ENCODE results near the gene DNAH6. TPM values are rescaled to one million over a fixed set of nuclear protein-coding genes. Genes with fewer than 3 reads are reported as not detected.
A peak's percentile ranks its signal among the peaks of the same experiment; 100 is the strongest.

Gene DNAH6
- total RNA-seq, 8 experiments from 2014 or later, result 0.14 to 7.4 (median 1.1) TPM

- 66 to 94% (median 83%) methylated on average over 2 to 7 of the region's 8 CpGs; no CpG with 5 or more reads in 2 of the 10 experiments for WGBS, 10 experiments
- in situ Hi-C loops (cut with MboI; ENCODE audit: low pct_unique_long_range_greater_than_20kb in 2 of 9, low sequenced_read_pairs in 9 of 9, unreplicated experiment in 9 of 9), result loop anchor here in 1 of 9 experiments (25.0 kb wide), 1 partner anchor 212 kb away; no protein-coding TSS in a partner anchor
- Histone ChIP-seq H3K27ac (no peak overlapping the region), H3K4me3 (no peak overlapping the region), H3K4me1 (replicated peaks in 1 of 2) (no peaks in the 10 kb centered on the region)
- ATAC-seq (replicated peaks in 6 of 8), result no peak
Measured at GRCh38 chr2:84849271-84849952, 333.1 kb downstream of the DNAH6 start.

DNA sequence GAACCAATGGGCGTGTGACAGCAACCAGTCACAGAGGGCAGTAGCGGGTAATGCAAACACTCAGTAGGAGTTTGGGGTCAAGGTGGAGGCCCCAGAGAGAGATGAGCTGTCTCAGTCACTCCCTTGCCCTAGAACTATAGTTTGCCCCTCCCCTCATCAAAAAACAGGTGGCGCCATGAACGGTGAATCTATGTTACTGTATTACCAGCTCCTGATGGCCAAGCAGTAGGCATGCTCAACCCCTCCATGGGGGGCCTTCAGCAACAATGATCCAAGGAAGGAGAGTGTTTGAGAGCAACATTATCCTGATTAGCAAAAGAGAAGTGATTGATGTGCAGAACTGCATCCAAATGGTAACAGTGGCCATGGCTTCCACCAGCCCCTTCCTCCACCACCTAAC is 334.2 kb downstream of the DNAH6 start:
- Histone ChIP-seq H3K4me3 (no peak overlapping the region), H3K4me1 (replicated peaks in 1 of 2) (peaks cover 0 to 1% of the 10 kb centered on the region in 2 donors), H3K27ac (no peak overlapping the region)
- ATAC-seq (replicated peaks in 6 of 8), result no peak
- in situ Hi-C loops (cut with MboI; ENCODE audit: low pct_unique_long_range_greater_than_20kb in 2 of 9, low sequenced_read_pairs in 9 of 9, unreplicated experiment in 9 of 9), result loop anchor here in 1 of 9 experiments (25.0 kb wide), 1 partner anchor 363 kb away; no protein-coding TSS in a partner anchor
- WGBS, 10 experiments, result 89 to 100% (median 96%) methylated on average over 2 to 4 of the region's 4 CpGs; no CpG with 5 or more reads in 6 of the 10 experiments

- H3K27ac ChIP-seq, result no peak overlapping the region
- WGBS, 10 experiments, result 21 to 100% (median 77%) methylated on average over 1 to 3 of the region's 3 CpGs; no CpG with 5 or more reads in 4 of the 10 experiments
- no peak for ATAC-seq (replicated peaks in 6 of 8)
- in situ Hi-C loops (cut with MboI; ENCODE audit: low pct_unique_long_range_greater_than_20kb in 2 of 9, low sequenced_read_pairs in 9 of 9, unreplicated experiment in 9 of 9), result loop anchor here in 1 of 9 experiments (25.0 kb wide), 1 partner anchor 365 kb away; no protein-coding TSS in a partner anchor
- H3K4me3 ChIP-seq, result no peak overlapping the region
- H3K4me1 ChIP-seq (replicated peaks in 1 of 2), result peaks cover 0 to 6% of the 10 kb centered on the region in 2 donors
Measured at GRCh38 chr2:84851876-84852275, 335.6 kb downstream of the DNAH6 start.

DNA sequence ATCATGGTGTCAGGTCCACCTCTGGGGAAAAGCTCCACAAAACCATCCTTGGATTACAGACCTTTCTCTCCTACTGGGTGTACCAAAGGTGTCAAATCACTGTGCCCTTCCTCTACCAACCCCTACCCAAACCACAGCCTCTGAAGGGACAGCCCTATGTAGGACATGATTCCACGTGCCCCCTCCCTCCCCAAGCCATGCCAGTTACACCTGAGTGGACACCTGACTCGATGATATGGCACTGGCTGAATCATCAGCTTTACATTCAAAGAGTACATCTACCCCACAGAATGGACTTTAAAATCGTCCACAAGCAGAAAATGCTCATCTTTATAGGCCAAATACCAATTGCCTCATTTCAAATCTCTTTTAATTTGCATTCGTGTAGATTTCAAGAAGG is 338.6 kb downstream of the DNAH6 start:
- Histone ChIP-seq H3K4me3 (no peak overlapping the region), H3K4me1 (replicated peaks in 1 of 2) (peaks cover 0 to 6% of the 10 kb centered on the region in 2 donors), H3K27ac (no peak overlapping the region)
- WGBS, 10 experiments, result 20 to 80% (median 48%) methylated on average over 1 to 3 of the region's 4 CpGs
- in situ Hi-C loops (cut with MboI; ENCODE audit: low pct_unique_long_range_greater_than_20kb in 2 of 9, low sequenced_read_pairs in 9 of 9, unreplicated experiment in 9 of 9), result loop anchor here in 1 of 9 experiments (25.0 kb wide), 1 partner anchor 368 kb away; no protein-coding TSS in a partner anchor
- ATAC-seq (replicated peaks in 6 of 8), result no peak

DNA sequence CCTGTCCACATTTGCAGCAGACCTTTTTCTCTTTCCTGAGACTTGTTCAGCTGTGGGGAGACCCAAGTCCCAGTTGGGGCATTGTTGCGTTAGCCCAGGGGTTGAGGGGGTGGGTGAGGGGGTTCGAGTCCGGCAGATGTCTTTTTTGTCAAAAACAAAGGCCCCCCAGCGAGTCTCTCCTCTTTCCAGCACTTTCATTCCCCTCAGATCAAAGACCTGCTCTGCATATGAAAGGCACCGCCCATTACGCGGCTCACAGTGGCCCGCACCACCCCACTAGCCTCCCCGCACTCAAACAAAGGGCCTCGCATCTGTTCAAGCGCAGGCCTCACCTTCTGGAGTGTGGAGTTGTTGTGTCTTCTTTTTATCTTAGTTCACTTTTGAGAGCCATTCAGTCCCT is 339.4 kb downstream of the DNAH6 start:
- ATAC-seq (replicated peaks in 6 of 8), result peak in 4 of 8 experiments; percentile 18 to 81 (median 70)
- Histone ChIP-seq H3K27ac (no peak overlapping the region), H3K4me1 (replicated peaks in 1 of 2) (peaks cover 0 to 6% of the 10 kb centered on the region in 2 donors), H3K4me3 (no peak overlapping the region)
- WGBS, 10 experiments, result 4 to 27% methylated on average over 4 to 7 of the region's 11 CpGs; no CpG with 5 or more reads in 8 of the 10 experiments
- in situ Hi-C loops (cut with MboI; ENCODE audit: low pct_unique_long_range_greater_than_20kb in 2 of 9, low sequenced_read_pairs in 9 of 9, unreplicated experiment in 9 of 9), result loop anchor here in 1 of 9 experiments (25.0 kb wide), 1 partner anchor 368 kb away; no protein-coding TSS in a partner anchor

DNA sequence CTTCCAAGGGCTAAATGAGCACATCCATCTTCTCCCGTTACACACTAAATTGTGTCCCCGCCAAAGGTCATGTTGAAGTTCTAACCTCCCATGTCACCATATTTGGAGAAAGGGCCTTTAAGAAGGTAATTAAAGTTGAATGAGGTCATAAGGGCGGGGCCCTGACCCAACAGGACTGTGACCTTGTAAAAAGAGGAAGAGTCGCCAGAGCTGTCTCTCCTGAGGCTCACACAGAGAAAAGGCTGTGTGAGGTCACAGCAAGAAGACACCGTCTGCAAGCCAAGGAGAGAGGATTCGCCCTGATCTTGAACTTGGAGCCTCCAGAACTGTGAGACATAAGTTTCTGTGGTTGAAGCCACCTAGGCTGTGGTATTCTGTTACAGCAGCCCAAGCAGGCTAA is 340.5 kb downstream of the DNAH6 start:
- ATAC-seq (replicated peaks in 6 of 8), result no peak
- no peak overlapping the region for H3K27ac ChIP-seq
- peaks cover 0 to 6% of the 10 kb centered on the region in 2 donors for H3K4me1 ChIP-seq (replicated peaks in 1 of 2)
- in situ Hi-C loops (cut with MboI; ENCODE audit: low pct_unique_long_range_greater_than_20kb in 2 of 9, low sequenced_read_pairs in 9 of 9, unreplicated experiment in 9 of 9), result loop anchor here in 1 of 9 experiments (25.0 kb wide), 1 partner anchor 369 kb away; no protein-coding TSS in a partner anchor
- H3K4me3 ChIP-seq, result no peak overlapping the region
- 58 to 100% (median 70%) methylated on average over 1 to 5 of the region's 6 CpGs; no CpG with 5 or more reads in 4 of the 10 experiments for WGBS, 10 experiments

DNA sequence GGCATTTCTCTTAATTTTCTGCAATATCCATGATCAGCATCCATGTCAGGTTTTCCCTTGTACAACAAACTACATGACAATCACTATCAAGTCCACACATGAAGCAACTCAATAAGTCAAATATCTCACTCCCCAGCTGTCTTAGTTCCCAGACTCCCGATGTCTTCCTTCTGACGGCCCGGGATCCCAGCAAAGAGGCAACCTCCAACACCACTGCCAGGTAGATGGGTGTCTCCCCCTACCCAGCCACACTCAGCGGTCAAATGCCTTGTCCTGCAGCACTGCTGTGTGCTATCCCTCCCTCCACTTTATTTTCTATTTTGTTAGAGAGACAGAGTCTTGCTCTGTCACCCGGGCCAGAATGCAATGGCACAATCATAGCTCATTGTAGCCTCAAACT is 341.3 kb downstream of the DNAH6 start:
- Histone ChIP-seq H3K4me3 (no peak overlapping the region), H3K4me1 (replicated peaks in 1 of 2) (peaks cover 0 to 6% of the 10 kb centered on the region in 2 donors), H3K27ac (no peak overlapping the region)
- ATAC-seq (replicated peaks in 6 of 8), result no peak
- WGBS, 10 experiments, result 83 to 100% (median 98%) methylated on average over 1 to 4 of the region's 5 CpGs; no CpG with 5 or more reads in 2 of the 10 experiments
- in situ Hi-C loops (cut with MboI; ENCODE audit: low pct_unique_long_range_greater_than_20kb in 2 of 9, low sequenced_read_pairs in 9 of 9, unreplicated experiment in 9 of 9), result loop anchor here in 1 of 9 experiments (25.0 kb wide), 1 partner anchor 370 kb away; no protein-coding TSS in a partner anchor

DNA sequence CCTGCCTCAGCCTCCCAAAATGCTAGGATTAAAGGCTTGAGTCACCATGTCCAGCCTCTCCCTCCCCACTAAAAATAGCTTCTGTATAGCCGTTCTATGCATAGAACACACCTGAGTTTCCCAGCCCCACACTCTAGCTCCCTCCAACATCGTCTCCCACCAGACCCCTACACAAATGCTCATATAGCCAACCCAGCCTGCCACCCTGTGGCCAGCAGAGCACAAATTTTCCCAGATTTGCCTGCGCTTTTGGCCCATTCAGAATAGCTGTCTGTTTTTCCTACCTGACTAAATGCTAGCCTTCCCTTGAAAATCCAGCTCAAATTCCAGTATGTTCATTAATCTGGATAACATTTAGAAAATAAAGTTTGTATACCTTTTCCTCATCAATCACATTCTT is 341.8 kb downstream of the DNAH6 start:
- in situ Hi-C loops (cut with MboI; ENCODE audit: low pct_unique_long_range_greater_than_20kb in 2 of 9, low sequenced_read_pairs in 9 of 9, unreplicated experiment in 9 of 9), result loop anchor here in 1 of 9 experiments (25.0 kb wide), 1 partner anchor 371 kb away; no protein-coding TSS in a partner anchor
- ATAC-seq (replicated peaks in 6 of 8), result no peak
- WGBS, 10 experiments, result 50 to 100% (median 79%) methylated on average over 1 to 3 of the region's 3 CpGs; no CpG with 5 or more reads in 2 of the 10 experiments

GRCh38 chr2:84858937-84859336 is 342.6 kb downstream of the DNAH6 start:
- H3K27ac ChIP-seq, result no peak overlapping the region
- no peak overlapping the region for H3K4me3 ChIP-seq
- WGBS, 10 experiments, result 13 to 88% (median 83%) methylated on average over 1 to 3 of the region's 3 CpGs; no CpG with 5 or more reads in 4 of the 10 experiments
- no peak for ATAC-seq (replicated peaks in 6 of 8)
- H3K4me1 ChIP-seq (replicated peaks in 1 of 2), result peaks cover 0 to 6% of the 10 kb centered on the region in 2 donors
- in situ Hi-C loops (cut with MboI; ENCODE audit: low pct_unique_long_range_greater_than_20kb in 2 of 9, low sequenced_read_pairs in 9 of 9, unreplicated experiment in 9 of 9), result loop anchor here in 1 of 9 experiments (25.0 kb wide), 1 partner anchor 372 kb away; no protein-coding TSS in a partner anchor

More for the DNA sequence above, 341.8 kb downstream of the DNAH6 start:
- Histone ChIP-seq H3K4me3 (no peak overlapping the region), H3K27ac (no peak overlapping the region), H3K4me1 (replicated peaks in 1 of 2) (peaks cover 0 to 6% of the 10 kb centered on the region in 2 donors)

GRCh38 chr2:84861539-84861938 is 345.2 kb downstream of the DNAH6 start:
- WGBS, 10 experiments, result 72 to 100% (median 83%) methylated on average over 1 to 4 of the region's 6 CpGs; no CpG with 5 or more reads in 5 of the 10 experiments
- in situ Hi-C loops (cut with MboI; ENCODE audit: low pct_unique_long_range_greater_than_20kb in 2 of 9, low sequenced_read_pairs in 9 of 9, unreplicated experiment in 9 of 9), result loop anchor here in 2 of 9 experiments (10.0 to 25.0 kb wide), 2 partner anchors 374 to 377 kb away; no protein-coding TSS in a partner anchor
- H3K27ac ChIP-seq, result no peak overlapping the region

GRCh38 chr2:84862006-84862405 is 345.7 kb downstream of the DNAH6 start:
- Histone ChIP-seq H3K4me1 (replicated peaks in 1 of 2) (no peaks in the 10 kb centered on the region), H3K4me3 (no peak overlapping the region), H3K27ac (no peak overlapping the region)
- WGBS, 10 experiments, result 40 to 100% (median 80%) methylated on average over 1 to 2 of the region's 6 CpGs; no CpG with 5 or more reads in 7 of the 10 experiments
- no peak for ATAC-seq (replicated peaks in 6 of 8)
- in situ Hi-C loops (cut with MboI; ENCODE audit: low pct_unique_long_range_greater_than_20kb in 2 of 9, low sequenced_read_pairs in 9 of 9, unreplicated experiment in 9 of 9), result loop anchor here in 2 of 9 experiments (10.0 to 25.0 kb wide), 2 partner anchors 375 to 377 kb away; no protein-coding TSS in a partner anchor

More at GRCh38 chr2:84861539-84861938, 345.2 kb downstream of the DNAH6 start:
- H3K4me1 ChIP-seq (replicated peaks in 1 of 2), result no peaks in the 10 kb centered on the region
- no peak for ATAC-seq (replicated peaks in 6 of 8)
- no peak overlapping the region for H3K4me3 ChIP-seq

GRCh38 chr2:84865181-84865783 is 349.0 kb downstream of the DNAH6 start:
- in situ Hi-C loops (cut with MboI; ENCODE audit: low pct_unique_long_range_greater_than_20kb in 2 of 9, low sequenced_read_pairs in 9 of 9, unreplicated experiment in 9 of 9), result loop anchor here in 2 of 9 experiments (10.0 to 25.0 kb wide), 2 partner anchors 378 to 380 kb away; no protein-coding TSS in a partner anchor
- peak in 3 of 8 experiments; percentile 44 to 63 (median 50) for ATAC-seq (replicated peaks in 6 of 8)
- WGBS, 10 experiments, result 0 to 100% (median 38%) methylated on average over 1 to 6 of the region's 6 CpGs; no CpG with 5 or more reads in 3 of the 10 experiments

More at GRCh38 chr2:84865181-84865783, 349.0 kb downstream of the DNAH6 start:
- Histone ChIP-seq H3K4me1 (replicated peaks in 1 of 2) (no peaks in the 10 kb centered on the region), H3K4me3 (no peak overlapping the region), H3K27ac (no peak overlapping the region)
